GM19328 (cell line): ENCODE data around the gene NRCAM.

Experiments
- ATAC-seq: cut with Tn5 transposase; IDR thresholded peaks from one replicate; pipeline ENCODE4 v1.9.1; 2021; ENCODE audit warnings: mild to moderate bottlenecking, moderate library complexity; ENCODE audit not compliant: unreplicated experiment

Gene NRCAM

DNA sequence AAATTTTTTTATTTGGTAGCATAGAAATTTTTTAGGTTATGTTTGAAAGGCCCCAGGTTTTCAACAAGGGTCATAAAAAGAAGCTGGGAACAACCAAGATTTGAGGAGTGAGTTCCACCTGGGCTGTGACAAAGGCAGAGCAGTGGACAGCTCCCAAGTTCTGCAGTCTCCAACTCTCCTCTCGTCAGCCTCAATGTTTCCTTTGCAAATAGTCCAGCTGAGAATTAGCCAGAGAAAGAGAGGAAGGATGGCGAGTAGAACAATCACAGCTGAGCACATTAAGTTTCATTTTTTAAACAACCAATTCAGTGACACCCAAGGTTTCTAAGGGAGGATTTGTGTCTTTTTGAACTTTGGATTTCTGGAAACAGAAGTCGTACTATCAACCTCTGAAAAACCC is 143.2 kb downstream of the NRCAM start:
- no peak for ATAC-seq

DNA sequence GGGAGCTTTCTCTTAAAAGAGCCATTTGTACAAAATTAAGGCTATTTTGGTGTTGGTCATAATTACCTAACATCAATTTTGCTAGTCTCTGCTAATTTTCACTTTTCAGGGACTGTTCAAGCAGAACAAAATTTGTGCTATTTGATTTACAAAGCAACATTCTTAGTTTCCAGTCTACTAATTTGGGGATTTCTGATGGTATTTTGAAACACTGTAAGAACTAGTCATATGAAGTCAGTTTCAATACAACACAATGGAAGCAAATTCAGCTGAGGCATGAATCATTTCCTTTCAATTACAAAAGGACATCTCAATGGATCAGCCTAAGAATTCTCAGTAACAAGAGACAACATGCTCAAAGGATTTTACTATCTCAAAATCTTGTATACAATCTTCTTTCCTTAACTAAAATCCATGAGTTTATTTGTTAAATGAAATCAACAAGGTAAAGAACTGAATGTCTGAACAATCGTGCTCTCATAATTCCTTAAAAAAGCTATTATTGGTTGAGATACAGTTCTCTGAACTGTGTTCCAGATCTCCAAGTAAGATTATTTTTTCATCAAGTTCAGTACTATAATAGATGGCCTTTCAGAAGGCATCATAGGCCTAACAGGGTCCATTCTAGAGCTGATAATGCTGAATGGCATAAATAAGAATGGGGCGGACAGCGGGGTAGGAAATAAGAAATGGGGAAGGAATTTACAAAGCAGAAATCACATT is 144.6 kb downstream of the NRCAM start:
- ATAC-seq = no peak

DNA sequence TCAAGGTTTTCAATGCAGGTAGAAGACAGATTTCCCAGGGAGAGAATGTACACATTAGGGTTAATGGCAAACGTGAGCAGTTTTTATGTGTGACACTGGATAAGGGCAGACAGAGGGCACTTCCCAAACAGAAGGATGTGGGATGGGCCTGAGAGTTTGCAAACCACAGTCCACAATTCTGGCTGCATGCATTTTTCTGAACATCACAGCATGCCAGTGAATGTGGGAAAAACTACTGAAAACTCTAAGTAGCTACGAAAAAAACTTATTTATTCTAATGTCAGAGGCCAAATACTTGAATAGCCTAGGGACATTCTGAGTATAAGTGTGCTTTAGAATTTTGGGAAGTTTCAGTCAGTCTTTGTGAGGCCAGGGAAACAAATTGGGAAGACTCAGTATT is 145.9 kb downstream of the NRCAM start:
- no peak for ATAC-seq

DNA sequence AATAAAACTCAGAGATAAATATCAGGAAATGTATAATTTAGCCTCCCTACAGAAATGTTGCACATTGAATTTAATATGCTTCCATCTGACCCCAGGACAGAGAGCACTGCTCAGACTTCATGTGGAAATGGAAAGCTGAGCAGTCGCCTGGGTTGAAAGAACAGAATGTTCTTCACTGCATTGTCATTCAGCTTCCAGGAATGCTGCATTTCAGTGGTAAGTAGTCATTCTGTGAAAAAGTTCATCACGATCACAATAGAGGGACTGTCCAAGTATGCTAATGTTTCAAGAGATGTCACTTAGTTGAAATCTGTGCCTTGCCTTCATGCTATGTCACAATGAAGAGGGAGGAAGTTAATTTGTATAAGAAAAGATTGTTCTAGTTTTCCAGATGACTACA is 147.3 kb downstream of the NRCAM start:
- peak; percentile 46 for ATAC-seq

DNA sequence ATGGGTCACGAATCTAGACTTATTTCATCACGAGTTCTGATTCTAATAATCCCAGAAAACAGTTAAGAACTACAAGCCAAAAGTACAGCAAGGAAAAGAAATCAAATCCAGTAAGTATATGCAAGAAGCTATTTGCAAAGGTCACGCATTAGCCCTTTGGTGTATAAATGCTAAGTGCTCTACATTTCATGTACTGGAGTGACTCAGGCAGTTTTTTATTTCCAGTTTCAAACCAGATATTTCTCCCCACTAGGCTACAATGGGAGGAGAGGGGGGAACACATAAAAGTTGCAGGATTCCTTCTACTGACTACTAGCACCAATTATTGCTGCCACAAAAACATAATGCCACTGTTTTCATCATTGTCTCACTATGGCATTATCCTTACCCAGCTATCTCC is 148.0 kb downstream of the NRCAM start:
- ATAC-seq = no peak

DNA sequence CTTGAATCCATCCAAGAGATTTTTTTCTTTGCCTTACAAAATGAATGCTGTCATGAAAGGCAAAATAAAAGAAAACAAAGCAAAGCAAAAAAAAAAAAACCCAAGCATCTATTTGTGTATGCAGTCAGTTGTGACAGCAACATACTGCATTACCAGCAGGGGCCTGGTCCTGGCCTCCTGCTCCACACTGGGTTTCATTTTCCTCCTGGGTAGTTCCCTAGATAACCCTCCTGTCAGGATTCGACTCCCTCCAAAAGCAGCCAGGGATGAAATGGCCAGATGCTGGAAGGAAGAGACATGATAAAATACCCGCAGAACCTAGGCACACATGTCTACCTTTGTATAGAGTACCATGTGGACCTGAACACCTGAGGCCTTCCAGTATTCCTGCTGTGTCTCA is 148.6 kb downstream of the NRCAM start:
- ATAC-seq = no peak

DNA sequence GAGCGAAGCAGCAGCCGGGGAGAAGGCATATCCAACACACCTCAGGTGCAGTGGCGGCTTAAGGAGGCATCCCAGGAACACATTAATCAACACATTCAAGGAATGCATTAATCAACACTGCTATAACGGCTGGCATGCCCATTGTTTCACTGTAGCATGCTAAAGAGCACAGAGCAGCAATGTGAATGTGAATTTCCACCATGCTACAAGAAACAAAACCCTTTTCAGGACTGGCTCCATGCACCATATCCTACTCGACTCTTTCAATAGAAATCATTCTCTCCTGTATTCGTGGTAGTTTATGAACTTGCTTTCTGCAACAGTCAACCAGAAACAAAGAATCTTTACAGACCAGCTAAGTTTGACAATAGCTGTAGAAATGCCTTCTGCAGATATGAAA is 149.0 kb downstream of the NRCAM start:
- ATAC-seq = no peak

DNA sequence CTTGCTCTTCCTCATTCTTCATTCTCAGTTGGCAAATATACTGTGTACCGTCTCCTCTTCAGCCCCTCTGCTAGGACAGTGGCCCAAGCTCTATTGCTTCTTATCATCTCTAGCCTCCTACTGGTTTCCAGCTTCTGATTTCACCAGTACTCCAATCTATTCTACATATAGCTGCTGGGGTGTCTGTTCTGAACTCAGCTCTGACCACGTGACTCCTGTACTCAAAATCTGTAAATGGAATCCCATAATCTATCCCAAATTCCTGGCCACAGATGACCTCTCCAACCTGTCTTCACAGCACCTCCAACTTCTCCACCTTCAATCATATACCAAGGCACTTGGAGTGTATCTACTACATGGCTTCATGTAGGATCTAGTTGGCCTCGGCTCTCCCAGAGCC is 152.9 kb downstream of the NRCAM start:
- ATAC-seq = no peak

DNA sequence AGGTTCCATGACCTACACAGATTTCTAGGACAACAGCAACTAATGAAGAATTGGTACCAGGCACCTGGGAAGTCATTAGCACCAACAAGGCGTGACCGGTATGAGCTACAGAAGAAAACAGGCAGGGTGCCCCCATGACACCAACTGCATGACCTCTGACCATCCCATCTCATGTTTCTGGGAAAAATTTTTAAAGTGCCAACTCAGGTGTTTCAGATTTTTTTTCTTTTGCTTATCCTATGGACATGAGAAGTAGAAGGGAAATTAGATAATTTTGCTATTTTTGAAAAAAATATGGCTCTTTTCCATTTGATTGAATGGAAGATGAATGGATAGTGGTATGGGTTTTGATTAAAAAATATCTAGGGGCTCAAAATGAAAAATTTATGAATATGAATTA is 154.8 kb downstream of the NRCAM start:
- no peak for ATAC-seq

DNA sequence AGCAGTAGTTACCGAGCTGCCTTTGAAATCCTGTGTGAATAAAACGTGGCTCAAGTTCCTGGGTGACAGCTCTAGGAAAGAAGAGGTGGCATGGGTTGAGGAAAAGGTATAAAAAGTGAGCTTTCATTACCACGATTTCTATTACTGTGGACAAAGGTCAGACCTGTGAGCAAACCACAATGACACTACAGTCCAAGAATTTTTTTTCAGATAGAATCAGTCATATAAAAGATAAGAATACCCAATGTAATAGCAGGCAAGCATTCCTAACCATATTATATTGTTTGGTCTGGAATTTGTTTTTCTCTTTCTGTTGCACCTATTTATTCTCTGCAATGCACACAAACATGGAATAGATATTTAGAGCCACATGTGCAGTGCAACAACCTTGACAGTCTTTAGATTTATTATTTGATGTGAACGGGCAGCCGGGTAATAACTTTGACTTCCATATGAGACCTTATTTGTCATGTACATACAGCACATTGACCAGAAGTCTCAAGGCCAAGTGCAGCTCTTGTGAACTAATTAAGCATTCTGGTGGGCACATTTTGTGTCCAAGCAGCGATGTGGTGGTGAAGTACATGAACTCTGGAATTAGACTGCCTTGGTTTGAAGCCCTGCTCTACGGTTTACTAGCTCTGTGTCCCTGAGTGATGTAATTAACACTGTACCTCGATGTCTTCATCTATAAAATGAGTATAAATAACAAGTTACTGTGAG is 156.8 kb downstream of the NRCAM start:
- no peak for ATAC-seq

DNA sequence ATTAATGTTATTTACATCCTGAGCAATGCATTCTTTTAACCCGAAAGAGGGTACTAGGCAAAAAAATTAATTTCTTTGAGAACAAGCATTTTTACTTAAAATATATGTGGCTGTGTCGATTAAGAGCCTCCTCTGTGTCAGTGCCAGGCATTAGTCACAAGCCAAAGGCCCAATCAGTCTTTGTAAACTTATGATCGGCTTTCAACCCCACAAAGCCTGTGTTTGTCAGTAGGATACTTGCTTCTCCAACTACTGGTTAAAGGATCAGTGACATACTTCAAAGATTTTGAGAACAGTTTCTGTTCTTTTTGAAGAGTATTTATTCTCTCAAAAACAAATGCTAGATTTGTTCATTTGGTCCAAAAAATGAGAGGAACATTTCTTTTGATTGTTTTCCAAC is 159.3 kb downstream of the NRCAM start:
- ATAC-seq = no peak

DNA sequence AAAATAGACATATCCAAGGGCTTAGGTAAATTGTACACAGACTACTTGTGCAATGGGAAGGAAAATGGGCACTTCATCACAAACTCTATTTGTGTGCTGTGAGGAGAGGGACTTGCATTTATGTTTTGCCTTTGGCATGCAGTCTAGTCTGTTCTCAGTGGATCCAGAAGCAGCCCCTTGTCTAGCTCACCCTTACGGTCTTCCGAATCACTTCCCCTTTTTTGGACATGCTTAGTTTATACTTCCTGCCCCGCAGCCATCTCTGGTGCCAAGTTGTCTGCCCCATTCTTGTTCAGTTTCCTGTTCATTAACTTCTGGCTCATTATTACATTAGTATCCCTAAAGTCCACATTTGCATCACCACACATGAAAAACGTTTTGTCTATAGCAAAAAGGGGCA is 161.6 kb downstream of the NRCAM start:
- ATAC-seq = peak; percentile 91

DNA sequence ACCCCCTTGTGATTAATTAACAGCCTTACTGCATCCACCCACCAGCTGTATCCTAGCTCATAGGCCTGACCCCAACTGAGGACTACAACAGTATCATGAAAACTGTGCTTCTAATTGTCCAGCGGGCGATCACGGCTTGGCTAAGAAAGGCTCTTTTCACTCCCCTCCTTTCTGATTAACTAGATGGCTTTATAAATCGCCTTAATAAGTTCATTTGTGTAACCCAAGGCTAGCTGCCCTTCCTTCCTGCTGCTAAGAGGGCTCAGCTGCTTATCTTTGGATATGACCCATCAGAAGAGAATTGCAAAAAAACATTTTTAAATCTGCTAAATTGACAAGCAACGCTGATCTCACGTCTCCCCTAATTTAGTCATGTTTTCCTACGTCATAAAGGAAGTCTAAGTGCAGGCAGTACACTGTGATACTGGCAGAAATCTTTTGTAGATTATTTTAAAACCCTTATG is 163.1 kb downstream of the NRCAM start:
- no peak for ATAC-seq

DNA sequence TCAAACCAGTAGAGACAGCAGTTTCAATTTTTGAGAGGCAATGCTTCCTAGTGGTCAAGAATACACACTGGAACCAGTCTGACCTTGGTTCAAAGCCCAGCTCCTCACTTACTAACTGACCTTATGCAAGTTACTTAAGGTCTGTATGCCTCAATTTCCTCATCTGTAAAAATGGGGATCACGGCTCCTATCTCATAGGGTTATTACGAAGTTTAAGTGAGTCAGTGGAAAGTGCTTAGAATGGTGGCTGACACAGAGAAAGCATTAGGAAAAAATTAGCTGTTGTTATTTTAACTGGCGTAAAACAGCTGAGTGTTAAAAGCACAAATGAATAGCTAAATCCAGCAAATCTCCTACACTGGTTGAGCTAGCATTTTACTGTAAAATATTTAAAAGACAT is 163.7 kb downstream of the NRCAM start:
- no peak for ATAC-seq

DNA sequence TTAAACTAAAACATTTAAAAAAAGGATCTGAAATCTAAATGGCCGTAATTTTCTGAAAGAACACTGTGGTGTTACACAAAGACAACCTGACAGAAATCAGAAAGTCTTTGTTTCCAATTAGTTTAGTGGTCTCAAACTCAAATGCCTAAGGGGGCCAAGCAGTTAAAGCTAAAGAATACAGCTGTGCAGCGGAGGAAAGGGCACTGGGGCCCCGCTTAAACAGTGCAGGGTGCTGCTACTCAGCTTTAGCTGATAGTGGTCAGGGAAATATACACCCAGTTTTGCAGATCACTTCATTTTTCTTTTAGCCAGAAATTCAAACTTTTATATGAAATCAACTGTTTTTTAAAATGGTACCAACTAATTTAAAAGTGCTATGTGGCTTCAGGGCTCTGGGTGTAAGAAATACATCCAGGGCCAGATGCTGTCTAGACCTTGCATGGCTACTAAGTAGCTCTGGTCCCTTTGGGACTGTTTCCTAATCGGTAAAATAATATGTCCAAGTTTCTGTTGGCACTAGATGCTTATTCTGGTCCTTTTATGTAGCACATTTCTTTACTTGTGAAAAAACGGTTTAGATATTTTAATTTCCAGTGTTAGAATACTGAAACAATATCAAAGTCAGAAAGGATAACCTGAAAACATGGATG is 164.3 kb downstream of the NRCAM start:
- no peak for ATAC-seq

DNA sequence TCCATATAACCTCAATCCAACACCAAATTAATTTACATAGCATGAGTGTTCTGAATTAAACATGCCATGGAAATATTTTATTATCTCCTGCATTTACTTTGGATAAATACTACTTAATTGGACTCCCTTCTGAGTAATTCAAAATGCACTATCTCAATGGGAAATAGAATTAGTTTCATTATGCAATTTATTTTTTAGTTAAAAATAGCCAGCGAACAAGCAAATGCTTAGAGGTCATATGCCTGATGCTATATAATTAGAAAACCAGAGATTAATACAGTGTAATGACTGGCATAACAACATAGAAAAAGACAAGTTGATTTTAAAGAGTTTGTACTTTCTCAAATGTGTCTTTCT is 165.1 kb downstream of the NRCAM start:
- no peak for ATAC-seq

DNA sequence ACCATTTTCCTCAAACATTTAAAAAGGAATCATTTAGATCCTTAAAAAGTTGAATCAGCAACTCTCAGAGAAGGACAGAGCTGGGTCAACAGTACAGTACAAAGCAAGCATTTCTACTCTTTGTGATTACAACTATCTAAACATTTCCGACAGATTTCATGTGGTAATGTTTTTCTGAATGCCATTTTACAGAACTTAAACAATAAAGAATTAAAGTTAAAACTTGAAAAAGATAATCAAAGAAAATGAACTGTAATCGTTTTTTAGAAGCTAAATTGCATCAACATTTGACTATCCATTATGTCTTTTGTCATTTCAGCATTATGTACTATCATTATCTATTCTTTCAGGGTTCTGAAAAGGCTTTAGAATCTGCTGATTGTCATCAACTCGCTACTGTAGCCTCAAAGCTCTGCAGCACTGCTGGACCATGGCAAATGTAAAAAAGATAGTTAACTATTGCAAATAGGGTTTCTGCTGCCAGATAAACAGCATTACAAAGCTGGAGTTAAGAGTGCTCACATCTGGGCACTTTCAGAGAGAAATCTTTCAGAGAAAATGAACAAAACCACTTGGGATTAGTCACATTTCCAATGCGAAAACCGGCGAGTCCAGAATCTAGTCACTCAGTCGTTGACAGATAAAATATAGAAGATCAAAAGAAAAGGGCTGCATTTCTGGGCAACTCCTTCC is 165.6 kb downstream of the NRCAM start:
- no peak for ATAC-seq

DNA sequence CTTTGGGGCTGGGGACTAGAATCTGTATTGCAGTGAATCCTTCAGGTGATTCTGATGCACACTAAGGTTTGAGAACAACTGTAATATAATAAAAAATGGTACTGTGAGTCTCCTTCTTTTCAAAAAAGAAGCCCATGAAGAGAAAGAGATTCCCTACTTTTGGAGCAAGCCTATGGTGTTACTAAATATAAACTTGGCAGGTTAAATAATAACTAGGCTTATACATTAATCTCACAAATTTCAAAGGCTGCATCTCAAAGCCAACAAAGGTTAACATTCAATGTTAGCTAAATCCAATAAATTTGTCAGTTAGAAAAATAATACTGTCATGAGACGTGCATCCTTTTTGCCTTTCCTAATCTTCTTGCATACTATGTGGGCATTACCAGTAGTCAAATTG is 166.4 kb downstream of the NRCAM start:
- no peak for ATAC-seq

DNA sequence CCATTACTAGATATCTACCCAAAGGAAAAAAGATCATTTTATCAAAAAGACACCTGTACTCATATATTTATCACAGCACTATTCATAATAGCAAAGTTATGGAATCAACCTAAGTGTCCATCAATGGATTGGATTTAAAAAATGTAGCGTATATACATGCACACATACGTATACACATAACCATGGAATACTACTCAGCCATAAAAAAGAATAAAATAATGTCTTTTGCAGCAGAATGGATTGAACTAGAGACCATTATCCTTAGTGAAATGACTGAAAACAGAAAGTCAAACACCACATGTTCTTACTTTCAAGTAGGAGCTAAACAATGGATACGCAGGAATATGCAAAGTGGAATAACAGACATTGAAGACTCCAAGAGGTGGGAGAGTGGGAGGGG is 168.4 kb downstream of the NRCAM start:
- ATAC-seq = no peak

DNA sequence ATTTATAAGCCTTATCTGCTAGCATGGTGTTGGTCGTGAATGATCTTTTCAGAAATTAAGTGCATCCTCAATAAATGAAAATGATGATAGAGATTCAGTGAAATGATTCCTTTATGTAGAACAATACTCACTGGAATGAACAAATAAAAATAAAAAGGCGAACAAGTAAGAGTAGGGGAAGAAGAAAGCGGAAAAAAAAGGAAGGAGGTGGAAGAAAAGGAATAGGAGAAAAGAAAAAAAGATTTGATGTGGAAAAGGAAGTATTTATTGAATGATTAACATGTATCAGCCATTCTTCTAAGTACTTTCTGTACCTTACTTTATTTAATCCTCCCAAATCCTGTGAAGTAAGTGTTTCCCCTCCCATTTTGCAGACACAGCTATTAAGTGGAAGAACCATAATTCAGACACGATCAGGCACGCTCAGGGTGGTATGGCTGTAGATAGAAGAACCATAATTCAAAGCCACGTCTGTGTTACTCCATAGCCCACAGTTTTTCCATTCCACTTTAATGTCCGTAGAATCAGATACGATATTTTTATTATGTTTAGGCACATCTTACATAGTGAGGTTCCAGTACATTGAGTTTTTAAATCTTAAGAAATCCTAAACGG is 169.8 kb downstream of the NRCAM start:
- no peak for ATAC-seq

DNA sequence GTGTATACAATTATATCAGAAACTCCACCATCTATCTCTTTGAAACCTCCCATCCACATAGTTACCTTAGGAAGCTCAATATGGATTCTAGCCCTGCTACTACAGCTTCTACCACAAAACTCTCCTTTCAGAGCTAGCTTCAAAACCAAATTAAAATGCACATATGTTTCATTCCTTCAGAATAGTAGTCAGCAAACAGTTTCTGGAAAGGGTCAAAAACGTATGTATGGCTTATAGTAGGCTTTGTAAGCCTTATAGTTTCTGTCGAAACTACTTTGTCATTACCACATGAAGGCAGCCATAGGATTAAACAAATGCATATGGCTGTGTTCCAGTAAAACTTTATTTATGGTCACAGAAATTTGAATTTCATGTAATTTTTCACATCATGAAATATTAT is 170.5 kb downstream of the NRCAM start:
- ATAC-seq = no peak
